Endometrial microvascular endothelial cells (primary cell): ENCODE data around the gene ARL15. TPM values are rescaled to one million over a fixed set of nuclear protein-coding genes. Genes with fewer than 3 reads are reported as not detected.

Experiments used
- in situ Hi-C: cut with HindIII; loops from 2 replicates; pipeline ENCODE4 v1.10.0; 2017; ENCODE audit warnings: low sequenced_read_pairs, low pct_unique_long_range_greater_than_20kb; ENCODE audit errors: inconsistent ontology term
- total RNA-seq: library from RNA; depleted of rRNA; stranded (reverse); fragments of >200 nt; gene quantifications from one replicate; pipeline ENCODE4 v1.2.3, GENCODE V29; 2015; ENCODE audit errors: inconsistent ontology term

ARL15 gene
- total RNA-seq, 1 donor from 2014 or later: 9.0 TPM

- in situ Hi-C loops: no loop called here
Observed at GRCh38 chr5:53913941-53914340, 396.4 kb downstream of the ARL15 start.

GRCh38 chr5:53908757-53909156 is 401.6 kb downstream of the ARL15 start:
- in situ Hi-C loops: no loop called here

- in situ Hi-C loops: no loop called here
Observed at GRCh38 chr5:53907827-53908226, 402.5 kb downstream of the ARL15 start.

- in situ Hi-C loops: no loop called here
Observed at GRCh38 chr5:53906736-53907135, 403.6 kb downstream of the ARL15 start.

GRCh38 chr5:53902296-53902907 is 408.0 kb downstream of the ARL15 start:
- in situ Hi-C loops: no loop called here

- in situ Hi-C loops: no loop called here
Observed at GRCh38 chr5:53900677-53901076, 409.7 kb downstream of the ARL15 start.

- in situ Hi-C loops: no loop called here
Observed at GRCh38 chr5:53895091-53895683, 415.2 kb downstream of the ARL15 start.

GRCh38 chr5:53893626-53894025 is 416.7 kb downstream of the ARL15 start:
- in situ Hi-C loops: no loop called here

- in situ Hi-C loops: no loop called here
Observed at GRCh38 chr5:53892224-53892623, 418.1 kb downstream of the ARL15 start.

- in situ Hi-C loops: no loop called here
Observed at GRCh38 chr5:53891159-53891558, 419.2 kb downstream of the ARL15 start.

- in situ Hi-C loops: no loop called here
Observed at GRCh38 chr5:53890490-53890889, 419.9 kb downstream of the ARL15 start.

- in situ Hi-C loops: no loop called here
Observed at GRCh38 chr5:53884844-53885243, 425.5 kb downstream of the ARL15 start.

GRCh38 chr5:53884417-53884816 is 426.0 kb downstream of the ARL15 start:
- in situ Hi-C loops: no loop called here

- in situ Hi-C loops: no loop called here
Observed at GRCh38 chr5:53882676-53883031, 427.7 kb downstream of the ARL15 start.

- in situ Hi-C loops: no loop called here
Observed at GRCh38 chr5:53882006-53882675, 428.2 kb downstream of the ARL15 start.

- in situ Hi-C loops: no loop called here
Observed at GRCh38 chr5:53879708-53880323, 430.6 kb downstream of the ARL15 start.

- in situ Hi-C loops: no loop called here
Observed at GRCh38 chr5:53878015-53878414, 432.4 kb downstream of the ARL15 start.

- in situ Hi-C loops: no loop called here
Observed at GRCh38 chr5:53877243-53877642, 433.1 kb downstream of the ARL15 start.

GRCh38 chr5:53874409-53874808 is 436.0 kb downstream of the ARL15 start:
- in situ Hi-C loops: no loop called here

GRCh38 chr5:53873235-53873634 is 437.1 kb downstream of the ARL15 start:
- in situ Hi-C loops: no loop called here
